GM18502 (cell line): Measurements from ENCODE around the gene MAP3K6.

Experiments used
- ATAC-seq: cut with Tn5 transposase; IDR thresholded peaks from one replicate; pipeline ENCODE4 v1.9.1; 2021; ENCODE audit warnings: mild to moderate bottlenecking; ENCODE audit not compliant: unreplicated experiment, poor library complexity

Gene MAP3K6

DNA sequence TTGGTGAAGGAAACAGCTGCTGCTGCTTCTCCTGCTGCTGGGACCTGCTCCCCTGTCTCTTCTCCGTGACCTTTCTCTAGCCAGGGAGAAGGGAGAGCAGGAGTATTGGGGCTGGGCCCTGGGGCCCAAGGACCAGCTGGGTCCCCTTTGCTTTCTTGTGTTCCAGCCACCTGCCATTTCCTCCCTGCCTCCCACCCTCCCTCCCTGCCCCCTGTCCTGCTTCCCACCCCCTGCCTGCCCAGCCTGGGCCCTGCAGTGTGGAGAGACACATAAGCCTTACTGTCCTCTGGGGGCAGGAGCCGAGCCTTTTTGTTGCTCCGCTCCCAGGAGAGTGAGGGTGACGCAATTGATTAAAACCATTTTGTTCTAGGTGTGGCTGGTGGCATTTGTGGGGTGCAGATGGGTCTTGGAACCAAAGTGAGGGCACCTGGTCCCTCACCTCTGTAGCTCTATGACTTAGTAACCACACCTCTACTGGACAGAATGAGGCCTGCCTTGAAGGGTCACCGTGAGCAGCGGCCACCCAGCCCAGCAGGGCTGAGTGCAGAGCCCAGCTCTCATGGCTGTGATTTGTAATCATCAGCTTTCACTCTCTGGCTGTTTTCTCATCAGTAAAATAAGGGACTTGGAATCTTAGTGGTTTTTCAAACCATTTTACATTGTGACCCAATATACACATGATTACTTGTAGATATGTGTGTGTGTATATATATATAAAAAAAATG is 58.7 kb downstream of the MAP3K6 start:
- no peak for ATAC-seq

DNA sequence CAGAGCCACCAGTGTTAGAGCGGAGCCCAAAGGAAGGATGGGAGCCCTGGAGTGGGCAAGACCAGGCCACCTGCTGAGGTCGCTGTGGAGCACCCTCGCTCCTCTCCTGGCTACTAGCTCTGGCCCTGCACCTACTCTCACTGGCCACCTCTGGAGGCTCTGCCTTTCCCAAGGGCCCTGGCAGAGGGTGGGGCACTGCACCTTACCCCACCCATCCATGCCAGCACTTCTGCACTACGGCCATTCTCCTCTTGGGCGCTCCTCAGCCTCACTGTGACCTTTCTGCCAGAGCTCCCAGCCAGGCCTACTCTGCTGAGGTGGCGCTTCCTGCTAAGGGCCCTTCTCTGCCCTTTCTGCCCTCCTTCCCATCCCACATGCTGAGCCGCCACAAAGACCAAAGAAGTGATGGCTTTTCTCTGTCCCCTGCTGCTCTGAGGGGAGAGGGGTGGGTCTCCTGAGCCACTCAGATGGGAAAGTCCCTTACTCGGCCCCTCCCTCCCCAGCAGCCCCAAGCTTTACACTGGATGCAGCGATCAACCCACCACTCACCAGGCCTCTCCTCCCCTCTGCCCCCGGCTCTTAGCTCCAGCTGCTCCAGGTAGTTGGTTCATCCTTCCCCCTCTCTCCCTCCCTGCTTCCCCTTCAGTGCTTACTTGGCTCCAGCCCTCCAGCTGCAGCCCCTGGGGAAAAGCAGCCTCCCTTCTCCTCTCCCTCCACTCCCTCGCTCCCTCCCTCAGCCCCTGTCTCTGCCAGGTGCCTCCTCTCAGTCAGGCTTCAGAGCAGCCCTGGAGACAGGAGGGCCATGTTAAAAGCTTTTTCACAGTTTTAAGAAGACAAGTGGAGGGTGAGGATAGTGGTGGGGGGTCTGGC is 59.6 kb downstream of the MAP3K6 start:
- ATAC-seq: no peak

DNA sequence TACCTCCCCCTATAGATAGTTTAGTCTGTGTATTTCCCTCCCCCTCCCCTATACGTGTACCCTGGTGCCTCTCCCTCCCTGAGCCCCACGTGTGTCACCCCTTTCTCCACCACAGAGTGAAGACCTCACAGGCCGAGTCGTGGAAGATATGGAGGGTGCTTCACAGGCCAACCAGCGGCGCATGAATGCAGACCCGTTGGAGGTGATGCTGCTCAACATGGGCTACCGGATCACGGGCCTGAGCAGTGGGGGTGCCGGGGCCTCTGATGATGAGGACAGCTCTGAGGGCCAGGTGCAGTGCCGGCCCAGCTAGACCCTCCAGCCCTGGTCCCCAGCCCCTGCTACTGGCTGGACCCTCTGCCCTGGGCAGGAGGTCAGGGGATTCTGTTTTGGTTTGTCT is 60.7 kb downstream of the MAP3K6 start:
- no peak for ATAC-seq
